Activated CD8-positive, alpha-beta T cell treated with anti-CD3 and anti-CD28 coated beads for 36 hours (primary cell): Measurements from ENCODE around the gene NSMCE1. TPM values are rescaled to one million over a fixed set of nuclear protein-coding genes. Genes with fewer than 3 reads are reported as not detected.
"Not testable (repeated sequence)": the region's sequence is repeated elsewhere in the genome, so short reads cannot be mapped to it uniquely, and the experiment has no call there.

Experiments used
- ATAC-seq: fragments of 200-7000 bp; cut with Tn5 transposase; one replicate; pipeline ENCODE4 v1.10.0; 2021; ENCODE audit warnings: mild to moderate bottlenecking, moderate library complexity
- CTCF ChIA-PET: fragments of 350-600 bp; sonication (Branson Sonifier 250); formaldehyde crosslinking; loops from one replicate; lab custom pipeline; 2021; ENCODE audit warnings: antibody characterized with exemption; lab: Charles Lee
- POLR2A ChIA-PET: fragments of 350-600 bp; sonication (Branson Sonifier 250); formaldehyde crosslinking; loops from one replicate; lab custom pipeline; 2021; ENCODE audit warnings: antibody characterized with exemption; lab: Charles Lee
- DNase-seq: peaks from one replicate; pipeline ENCODE4 v3.0.0-alpha.2; 2020
- H3K27ac Mint-ChIP-seq: one replicate; pipeline ENCODE4 v1.8.0; 2021; ENCODE audit warnings: mild to moderate bottlenecking, mixed read lengths
- H3K27me3 Mint-ChIP-seq: one replicate; pipeline ENCODE4 v1.8.0; 2021; ENCODE audit warnings: mixed read lengths
- H3K36me3 Mint-ChIP-seq: one replicate; pipeline ENCODE4 v1.8.0; 2021; ENCODE audit warnings: low read depth, mixed read lengths
- H3K4me1 Mint-ChIP-seq: one replicate; pipeline ENCODE4 v1.8.0; 2021; ENCODE audit warnings: low read depth, mixed read lengths
- H3K4me3 Mint-ChIP-seq: one replicate; pipeline ENCODE4 v1.8.0; 2021; ENCODE audit warnings: mild to moderate bottlenecking, moderate library complexity, mixed read lengths
- H3K9me3 Mint-ChIP-seq: one replicate; pipeline ENCODE4 v1.8.0; 2021; ENCODE audit warnings: mixed read lengths
- CTCF ChIP-seq: fragments of 200-600 bp; IDR thresholded peaks from one replicate; pipeline ENCODE4 v1.8.0; 2022; ENCODE audit warnings: antibody characterized with exemption, mild to moderate bottlenecking
- intact Hi-C: fragments of 100-400 bp; cut with micrococcal nuclease; formaldehyde crosslinking; loops from one replicate; pipeline ENCODE4 v1.10.0; 2022
- total RNA-seq, 2 experiments: library from RNA; stranded (reverse); gene quantifications; one replicate each; pipeline ENCODE4 v1.2.3, GENCODE V29; 2021

NSMCE1 gene
- total RNA-seq, 2 experiments from 2014 or later, result 150 to 156 TPM

GRCh38 chr16:27211026-27211425 lies 57.5 kb downstream of the NSMCE1 start:
- peak; percentile 45 for ATAC-seq
- H3K27ac Mint-ChIP-seq, result peak overlapping the region; percentile 75
- peaks cover 8% of the 10 kb centered on the region for H3K4me1 Mint-ChIP-seq

GRCh38 chr16:27210174-27210573 lies 58.4 kb downstream of the NSMCE1 start:
- no peak for ATAC-seq
- POLR2A ChIA-PET, result interaction anchor here (0.7 to 2.3 kb wide), 4 partner anchors 11 to 20 kb away, joined by 3 to 10 read pairs (median 6); no protein-coding TSS in a partner anchor

More at GRCh38 chr16:27211026-27211425, 57.5 kb downstream of the NSMCE1 start:
- no peak overlapping the region for H3K4me3 Mint-ChIP-seq
- no peaks in the 10 kb centered on the region for H3K9me3 Mint-ChIP-seq
- ChIA-PET POLR2A (interaction anchor here (0.8 to 2.3 kb wide), 3 partner anchors 12 to 26 kb away, joined by 3 to 10 read pairs (median 8); no protein-coding TSS in a partner anchor), CTCF (interaction anchor here (1.6 to 2.3 kb wide), 3 partner anchors 24 to 31 kb away, joined by 5 to 9 read pairs (median 8); no protein-coding TSS in a partner anchor)
- no peak for DNase-seq
- TF ChIP-seq CTCF, result no peak
- H3K27me3 Mint-ChIP-seq, result no peaks in the 10 kb centered on the region
- peaks cover 14% of the 10 kb centered on the region for H3K36me3 Mint-ChIP-seq
- intact Hi-C loops, result no loop called here

GRCh38 chr16:27209591-27209990 lies 59.0 kb downstream of the NSMCE1 start:
- Mint-ChIP-seq H3K27me3 (no peaks in the 10 kb centered on the region), H3K4me1 (peaks cover 13% of the 10 kb centered on the region), H3K36me3 (peaks cover 14% of the 10 kb centered on the region), H3K27ac (no peak overlapping the region), H3K9me3 (no peaks in the 10 kb centered on the region), H3K4me3 (no peak overlapping the region)
- TF ChIP-seq CTCF, result no peak
- ChIA-PET CTCF (interaction anchor here (1.0 to 2.5 kb wide), 5 partner anchors 21 to 40 kb away, joined by 3 to 13 read pairs (median 6); no protein-coding TSS in a partner anchor), POLR2A (interaction anchor here (0.7 to 2.3 kb wide), 5 partner anchors 10 to 25 kb away, joined by 3 to 10 read pairs (median 4); no protein-coding TSS in a partner anchor)
- ATAC-seq (no peak), DNase-seq (no peak)
- intact Hi-C loops, result no loop called here

More at GRCh38 chr16:27210174-27210573, 58.4 kb downstream of the NSMCE1 start:
- no peaks in the 10 kb centered on the region for H3K27me3 Mint-ChIP-seq
- peaks cover 14% of the 10 kb centered on the region for H3K36me3 Mint-ChIP-seq
- DNase-seq, result no peak
- H3K9me3 Mint-ChIP-seq, result no peaks in the 10 kb centered on the region
- H3K4me3 Mint-ChIP-seq, result no peak overlapping the region
- CTCF ChIA-PET, result interaction anchor here (1.0 to 2.5 kb wide), 5 partner anchors 20 to 41 kb away, joined by 3 to 13 read pairs (median 6); no protein-coding TSS in a partner anchor
- no peak for TF ChIP-seq CTCF
- H3K27ac Mint-ChIP-seq, result peak overlapping the region; percentile 7
- peaks cover 11% of the 10 kb centered on the region for H3K4me1 Mint-ChIP-seq
- intact Hi-C loops, result no loop called here

DNA sequence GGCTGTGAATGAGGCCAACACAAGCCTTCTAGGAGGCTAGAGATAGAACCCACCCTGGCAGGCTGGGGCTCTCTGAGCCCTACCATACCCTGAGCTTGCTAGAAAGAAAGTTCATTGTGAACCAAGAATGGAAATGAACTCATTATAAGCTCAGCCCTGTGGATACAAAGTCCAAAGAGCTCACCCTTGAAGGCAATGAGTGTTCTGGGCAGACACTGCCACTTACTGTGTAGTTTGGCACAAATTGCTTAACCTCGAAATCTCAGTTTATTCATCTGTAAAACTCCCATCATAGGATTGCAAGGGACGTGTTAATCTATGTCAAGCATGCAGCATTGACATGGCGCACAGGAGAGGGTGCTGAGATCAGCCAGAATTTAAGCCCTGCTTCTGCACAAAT lies 59.8 kb downstream of the NSMCE1 start:
- ATAC-seq (no peak), DNase-seq (no peak)
- intact Hi-C loops, result no loop called here
- Mint-ChIP-seq H3K27me3 (no peaks in the 10 kb centered on the region), H3K4me3 (no peak overlapping the region), H3K27ac (no peak overlapping the region), H3K4me1 (peaks cover 16% of the 10 kb centered on the region), H3K9me3 (no peaks in the 10 kb centered on the region), H3K36me3 (peaks cover 15% of the 10 kb centered on the region)
- POLR2A ChIA-PET, result interaction anchor here (0.7 to 2.3 kb wide), 3 partner anchors 14 to 146 kb away, joined by 3 to 10 read pairs (median 3); no protein-coding TSS in a partner anchor
- CTCF ChIA-PET, result interaction anchor here (2.5 kb wide), 1 partner anchor 30 kb away, joined by 13 read pairs; no protein-coding TSS in a partner anchor
- no peak for TF ChIP-seq CTCF

DNA sequence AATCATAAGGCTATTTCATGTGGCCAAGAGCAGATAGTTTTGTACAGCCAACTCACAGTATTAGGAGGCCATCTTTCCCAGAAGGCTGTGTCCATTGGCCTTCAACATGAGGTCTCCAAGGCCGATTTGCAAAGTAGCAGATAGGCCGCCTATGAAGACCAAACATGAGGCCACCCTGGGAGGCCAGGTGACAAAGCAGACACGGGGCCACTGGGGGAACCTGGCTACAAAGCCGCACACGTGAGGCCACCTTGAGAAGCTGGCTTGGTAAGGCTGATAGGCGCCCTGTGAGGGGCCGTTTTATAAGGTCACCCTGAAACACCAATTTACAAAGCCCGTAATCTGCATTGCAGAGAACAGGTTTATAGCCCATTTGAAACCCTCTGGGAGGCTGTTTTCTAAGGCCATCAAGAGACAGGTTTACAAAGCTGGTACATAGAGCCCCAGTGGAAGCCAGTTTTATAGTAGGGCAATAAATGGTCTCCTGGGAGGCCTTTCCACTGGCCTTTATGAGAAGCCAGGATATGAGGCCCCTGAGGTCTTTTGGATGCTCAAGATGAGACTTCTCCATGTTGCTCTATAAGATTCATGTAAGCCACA lies 60.4 kb downstream of the NSMCE1 start:
- no peaks in the 10 kb centered on the region for H3K9me3 Mint-ChIP-seq
- H3K27me3 Mint-ChIP-seq, result no peaks in the 10 kb centered on the region
- ChIA-PET POLR2A (interaction anchor here (0.7 to 0.9 kb wide), 2 partner anchors 147 to 160 kb away, joined by 3 read pairs; no protein-coding TSS in a partner anchor), CTCF (interaction anchor here (1.2 to 2.5 kb wide), 2 partner anchors 29 kb away, joined by 4 to 13 read pairs; no protein-coding TSS in a partner anchor)
- intact Hi-C loops, result no loop called here
- H3K4me3 Mint-ChIP-seq, result no peak overlapping the region
- ATAC-seq (no peak), DNase-seq (no peak)
- H3K4me1 Mint-ChIP-seq, result peaks cover 17% of the 10 kb centered on the region
- H3K36me3 Mint-ChIP-seq, result peaks cover 14% of the 10 kb centered on the region
- no peak overlapping the region for H3K27ac Mint-ChIP-seq
- TF ChIP-seq CTCF, result no peak

DNA sequence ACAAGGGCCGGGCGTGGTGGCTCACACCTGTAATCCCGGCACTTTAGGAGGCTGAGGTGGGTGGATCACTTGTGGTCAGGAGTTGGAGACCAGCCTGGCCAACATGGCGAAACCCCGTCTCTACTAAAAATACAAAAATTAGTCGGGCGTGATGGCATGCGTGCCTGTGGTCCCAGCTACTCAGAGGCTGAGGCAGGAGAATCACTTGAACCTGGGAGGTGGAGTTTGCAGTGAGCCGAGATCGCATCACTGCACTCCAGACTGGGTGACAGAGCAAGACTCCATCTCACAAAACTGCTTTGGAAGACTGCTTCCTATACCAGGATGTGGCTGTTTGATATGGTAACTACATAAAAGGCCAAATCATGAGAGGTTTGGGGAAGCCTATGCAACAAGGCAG lies 61.5 kb downstream of the NSMCE1 start:
- intact Hi-C loops, DNase-seq, H3K4me3 Mint-ChIP-seq, ATAC-seq, H3K27me3 Mint-ChIP-seq, H3K27ac Mint-ChIP-seq, H3K9me3 Mint-ChIP-seq: not testable (repeated sequence)
- ChIA-PET POLR2A (interaction anchor here (0.9 kb wide), 1 partner anchor 161 kb away, joined by 3 read pairs; no protein-coding TSS in a partner anchor), CTCF (interaction anchor here (1.2 kb wide), 1 partner anchor 28 kb away, joined by 4 read pairs; no protein-coding TSS in a partner anchor)
- H3K4me1 Mint-ChIP-seq, result peaks cover 25% of the 10 kb centered on the region
- peaks cover 13% of the 10 kb centered on the region for H3K36me3 Mint-ChIP-seq
